HEK293T (cell line): ENCODE results near the gene DCUN1D3.

ENCODE experiments used
- BHLHE40 ChIP-seq: fragments of 450-650 bp; IDR thresholded peaks from 2 replicates; pipeline ENCODE4 v1.6.1; 2016; ENCODE audit warnings: mild to moderate bottlenecking, moderate library complexity, borderline replicate concordance
- ELF4 ChIP-seq: fragments of 450-650 bp; IDR thresholded peaks from 2 replicates; pipeline ENCODE4 v1.6.1; 2017; ENCODE audit warnings: antibody characterized with exemption
- FOXK2 ChIP-seq: fragments of 450-650 bp; IDR thresholded peaks from 2 replicates; pipeline ENCODE4 v1.6.1; 2016; ENCODE audit warnings: mild to moderate bottlenecking
- FOXM1 ChIP-seq: fragments of 450-650 bp; IDR thresholded peaks from 2 replicates; pipeline ENCODE4 v1.6.1; 2017; ENCODE audit warnings: mild to moderate bottlenecking, borderline replicate concordance
- HDGF ChIP-seq: fragments of 450-650 bp; IDR thresholded peaks from 2 replicates; pipeline ENCODE4 v1.6.1; 2017; ENCODE audit warnings: antibody characterized with exemption, borderline replicate concordance
- LEF1 ChIP-seq: fragments of 450-650 bp; IDR thresholded peaks from 2 replicates; pipeline ENCODE4 v1.6.1; 2017; ENCODE audit warnings: mild to moderate bottlenecking, borderline replicate concordance
- NFRKB ChIP-seq: fragments of 450-650 bp; IDR thresholded peaks from 2 replicates; pipeline ENCODE4 v1.6.1; 2016; ENCODE audit warnings: mild to moderate bottlenecking, moderate library complexity
- SP1 ChIP-seq: fragments of 450-650 bp; IDR thresholded peaks from 2 replicates; pipeline ENCODE4 v1.6.1; 2017
- SUZ12 ChIP-seq: fragments of 450-650 bp; IDR thresholded peaks from 2 replicates; pipeline ENCODE4 v1.6.1; 2016; ENCODE audit warnings: mild to moderate bottlenecking
- ZNF384 ChIP-seq: fragments of 450-650 bp; IDR thresholded peaks from 2 replicates; pipeline ENCODE4 v1.6.1; 2016

DNA sequence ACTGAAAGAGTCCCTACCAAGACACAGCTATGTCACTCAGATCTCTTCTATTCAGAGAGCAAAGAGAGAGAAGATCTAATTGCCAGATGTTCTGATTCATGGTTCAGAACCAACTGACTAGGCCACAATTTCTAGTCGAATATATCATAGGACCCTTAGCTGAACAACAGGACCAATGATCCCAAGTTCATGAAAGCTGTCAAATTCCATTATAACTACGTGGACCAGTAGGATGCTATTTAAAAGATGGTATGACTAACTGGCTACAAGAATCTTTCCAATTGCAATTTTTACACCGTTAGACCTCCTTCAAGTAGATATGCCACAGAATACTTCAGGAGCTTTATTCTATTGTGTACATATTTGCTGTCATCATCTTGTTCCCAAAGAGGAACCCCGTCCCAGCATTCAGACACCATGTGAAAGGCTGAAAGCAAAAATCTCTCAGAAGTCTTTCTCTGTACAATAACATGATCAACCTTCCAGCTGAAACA lies 26.0 kb downstream of the DCUN1D3 start:
- TF ChIP-seq BHLHE40 (no peak), FOXM1 (no peak), SP1 (no peak), ZNF384 (no peak), NFRKB (no peak), LEF1 (no peak), ELF4 (no peak), SUZ12 (no peak), FOXK2 (no peak), HDGF (no peak)
